ENCODE data around the gene CWC27.
"Not testable (repeated sequence)": the region's sequence is repeated elsewhere in the genome, so short reads cannot be mapped to it uniquely, and the experiment has no call there.

Gene CWC27

DNA sequence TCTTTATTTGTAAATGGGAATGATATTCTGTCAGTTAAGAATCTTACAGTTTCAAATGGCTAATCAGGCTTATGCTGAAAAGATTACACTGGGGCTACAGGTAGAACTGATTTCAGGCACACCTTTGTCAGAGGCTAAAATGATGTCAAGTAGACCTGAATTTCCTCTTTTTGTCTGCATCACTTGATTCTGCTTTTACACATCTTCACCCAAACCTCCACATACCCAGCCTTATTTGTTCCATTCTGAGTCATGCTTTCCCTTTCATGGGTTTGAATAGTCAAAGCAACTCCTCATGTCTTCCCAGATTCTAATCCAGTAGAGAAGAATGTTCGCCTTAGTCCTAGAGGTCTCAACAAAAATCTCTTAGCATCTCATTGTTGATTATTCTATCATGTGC is 156.4 kb downstream of the CWC27 start:
- DNase-seq (ENCODE audit: low read depth): no peak

DNA sequence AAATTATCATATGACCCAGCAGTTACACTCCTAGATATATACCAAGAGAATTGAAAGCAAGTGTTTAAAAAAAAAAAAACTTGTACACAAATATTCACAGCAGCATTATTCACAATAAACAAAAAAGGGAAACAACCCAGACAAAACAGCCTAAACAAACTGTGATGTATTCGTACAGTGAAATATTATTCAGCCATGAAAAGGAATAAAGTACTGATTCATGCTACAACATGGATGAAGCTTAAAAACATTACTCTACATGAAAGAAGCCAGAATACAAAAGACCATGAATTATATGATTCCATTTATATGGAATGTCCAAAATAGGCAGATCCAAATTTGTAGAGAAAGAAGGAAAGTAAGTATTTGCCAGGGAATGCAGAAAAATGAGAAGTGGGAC is 161.1 kb downstream of the CWC27 start:
- DNase-seq (ENCODE audit: low read depth): no peak

DNA sequence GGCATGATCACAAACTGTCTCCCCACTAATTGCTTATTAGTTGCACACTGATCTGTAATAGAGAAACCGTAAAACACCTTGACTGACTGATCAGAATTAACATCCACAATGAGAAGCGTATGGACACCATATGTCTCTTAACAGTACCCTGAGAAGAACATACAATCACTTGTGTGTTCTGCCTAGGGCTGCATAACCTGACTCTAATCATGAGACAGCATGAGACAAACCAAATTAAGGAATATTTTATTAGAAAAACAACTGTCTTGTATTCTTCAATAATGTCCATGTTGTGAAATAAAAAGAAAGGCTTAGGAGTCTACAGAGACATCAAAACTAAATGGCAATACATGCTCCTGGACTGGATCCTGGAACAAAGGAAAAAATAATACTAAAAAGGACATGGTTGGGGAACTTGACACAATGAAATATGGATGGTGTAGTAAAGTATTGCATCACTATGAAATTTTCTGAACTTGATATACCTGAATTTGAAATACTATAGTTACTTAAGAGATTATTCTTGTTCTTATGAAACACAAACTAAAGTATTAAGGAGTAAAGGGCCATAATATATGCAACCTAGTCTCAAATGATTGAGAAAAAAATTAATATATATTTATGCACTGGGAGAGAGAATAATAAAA is 162.1 kb downstream of the CWC27 start:
- no peak for DNase-seq (ENCODE audit: low read depth)

DNA sequence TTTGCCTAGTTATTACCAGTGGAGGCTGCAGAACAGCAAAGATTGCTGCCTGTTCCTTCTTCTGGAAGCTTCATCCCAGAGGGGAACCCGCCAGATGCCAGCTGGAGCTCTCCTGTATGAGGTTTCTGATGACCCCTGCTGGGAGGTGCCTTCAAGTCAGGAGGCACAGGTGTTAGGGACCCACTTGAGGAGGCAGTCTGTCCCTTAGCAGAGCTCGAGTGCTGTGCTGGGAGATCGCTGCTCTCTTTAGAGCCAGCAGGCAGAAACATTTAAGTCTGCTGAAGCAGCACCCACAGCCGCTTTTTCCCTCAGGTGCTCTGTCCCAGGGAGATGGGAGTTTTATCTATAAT is 170.7 kb downstream of the CWC27 start:
- not testable (repeated sequence) for DNase-seq (ENCODE audit: low read depth)

DNA sequence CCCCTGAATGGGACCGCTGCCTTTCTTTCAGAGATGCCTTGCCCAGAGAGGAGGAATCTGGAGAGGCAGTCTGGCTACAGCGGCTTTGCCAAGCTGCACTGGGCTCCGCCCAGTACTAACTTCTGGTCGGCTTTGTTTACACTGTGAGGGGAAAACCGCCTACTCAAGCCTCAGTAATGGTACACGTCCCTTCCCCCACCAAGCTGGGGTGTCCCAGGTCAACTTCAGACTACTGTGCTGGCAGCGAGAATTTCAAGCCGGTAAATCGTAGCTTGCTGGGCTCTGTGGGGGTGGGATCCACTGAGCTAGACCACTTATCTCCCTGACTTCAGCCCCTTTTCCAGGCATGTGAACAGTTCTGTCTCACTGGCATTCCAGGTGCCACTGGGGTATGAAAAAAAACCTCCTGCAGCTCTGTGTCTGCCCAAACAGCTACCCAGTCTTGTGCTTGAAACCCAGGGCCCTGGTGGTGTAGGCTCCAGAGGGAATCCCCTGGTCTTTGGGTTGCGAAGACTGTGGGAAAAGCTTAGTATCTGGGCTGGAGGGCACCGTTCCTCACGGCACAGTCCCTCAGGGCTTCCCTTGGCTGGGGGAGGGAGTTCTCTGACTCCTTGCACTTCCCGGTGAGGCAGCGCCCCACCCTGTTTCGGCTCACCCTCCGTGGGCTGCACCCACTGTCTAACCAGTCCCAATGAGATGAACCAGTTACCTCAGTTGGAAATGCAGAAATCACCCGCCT is 171.2 kb downstream of the CWC27 start:
- no peak for DNase-seq (ENCODE audit: low read depth)

DNA sequence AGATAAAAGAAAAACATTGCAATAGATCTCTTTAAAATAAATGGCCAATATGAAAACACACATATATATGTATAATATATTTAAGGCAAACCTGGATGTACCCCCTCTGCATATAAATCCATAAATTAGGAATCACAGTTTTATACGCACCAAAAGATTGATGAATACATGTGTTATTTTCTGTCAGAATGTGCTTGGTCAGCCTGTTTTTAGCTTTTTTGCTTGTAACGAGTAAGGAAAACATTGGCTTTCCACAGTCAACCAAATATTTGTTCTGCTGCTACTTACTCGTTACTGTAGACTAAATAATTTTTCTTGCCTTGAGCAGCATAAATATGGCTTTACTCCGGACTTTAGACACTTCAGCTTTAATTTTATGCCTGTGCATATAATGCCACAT is 173.7 kb downstream of the CWC27 start:
- no peak for DNase-seq (ENCODE audit: low read depth)

DNA sequence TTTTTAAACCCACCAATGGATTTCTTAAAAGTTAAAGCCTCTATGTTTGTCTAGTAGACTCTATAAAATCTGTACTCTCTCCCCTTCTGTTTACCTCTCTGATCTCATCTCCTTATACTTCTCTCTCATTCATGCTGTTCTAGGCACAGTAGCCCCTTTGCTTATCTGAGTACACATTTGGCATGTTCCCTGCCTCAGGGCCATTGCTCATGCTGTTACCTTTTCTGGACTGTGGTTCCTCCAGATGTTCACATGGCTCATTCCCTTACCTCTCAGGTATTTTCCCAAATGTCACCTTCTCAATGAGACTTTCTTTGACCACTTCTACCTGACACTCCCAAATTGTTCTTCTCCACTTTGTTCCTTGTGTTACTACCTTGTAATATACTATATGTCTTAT is 176.1 kb downstream of the CWC27 start:
- DNase-seq (ENCODE audit: low read depth): no peak

DNA sequence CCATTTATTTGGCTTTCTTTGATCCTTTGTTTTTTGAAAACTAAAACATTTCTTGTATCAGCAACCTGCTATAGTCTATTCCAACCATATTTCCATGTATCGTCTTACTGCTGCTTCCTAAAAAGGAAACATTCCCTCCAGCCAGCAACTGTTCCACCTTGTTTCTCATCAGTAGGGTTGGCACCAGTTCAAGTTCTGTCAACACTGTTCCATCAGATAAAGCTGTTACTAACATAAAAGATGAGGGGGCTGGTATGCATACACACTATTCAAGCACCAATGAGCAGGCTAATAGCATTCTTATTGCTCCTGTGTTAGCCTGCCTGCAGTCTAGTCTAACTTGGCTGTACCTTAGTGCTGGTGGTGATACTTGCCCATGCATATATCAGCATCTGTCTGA is 178.3 kb downstream of the CWC27 start:
- no peak for DNase-seq (ENCODE audit: low read depth)

DNA sequence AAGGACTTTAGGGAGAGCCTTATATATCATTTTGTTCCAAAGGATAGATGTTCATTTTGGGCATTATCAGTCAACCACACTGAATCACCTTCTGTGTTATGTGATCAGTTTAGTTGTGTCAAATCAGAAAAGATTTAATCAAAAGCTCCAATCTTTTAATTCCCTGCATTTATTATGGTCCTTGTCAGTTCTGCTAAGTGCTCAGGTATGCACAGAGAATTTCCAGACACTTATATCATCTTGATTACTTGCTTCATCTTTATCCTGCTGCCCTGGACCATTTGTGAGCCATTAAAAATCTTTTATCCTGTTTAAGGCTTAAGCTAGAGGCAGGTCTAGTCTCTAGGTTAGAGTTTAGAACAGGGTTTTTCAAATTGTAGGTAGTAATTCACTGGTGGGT is 179.1 kb downstream of the CWC27 start:
- no peak for DNase-seq (ENCODE audit: low read depth)

DNA sequence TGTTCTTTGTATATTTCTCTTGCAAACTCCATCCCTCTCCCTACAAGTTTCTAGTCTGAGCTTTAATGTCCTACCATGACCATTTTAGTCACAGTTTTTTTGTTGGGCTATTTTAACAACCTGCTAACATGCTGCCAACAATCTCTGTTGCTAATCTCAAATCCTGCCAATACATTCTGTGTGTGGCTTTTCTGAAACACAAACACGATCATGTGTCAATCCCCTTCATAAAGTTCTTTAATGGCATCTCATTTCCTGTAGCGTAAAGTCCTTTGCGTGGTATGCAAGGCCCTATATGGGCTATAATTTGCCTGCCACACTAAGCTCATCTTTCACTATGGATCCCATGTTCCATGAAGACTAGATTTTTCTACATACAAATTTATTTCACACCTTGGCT is 180.6 kb downstream of the CWC27 start:
- DNase-seq (ENCODE audit: low read depth): no peak

DNA sequence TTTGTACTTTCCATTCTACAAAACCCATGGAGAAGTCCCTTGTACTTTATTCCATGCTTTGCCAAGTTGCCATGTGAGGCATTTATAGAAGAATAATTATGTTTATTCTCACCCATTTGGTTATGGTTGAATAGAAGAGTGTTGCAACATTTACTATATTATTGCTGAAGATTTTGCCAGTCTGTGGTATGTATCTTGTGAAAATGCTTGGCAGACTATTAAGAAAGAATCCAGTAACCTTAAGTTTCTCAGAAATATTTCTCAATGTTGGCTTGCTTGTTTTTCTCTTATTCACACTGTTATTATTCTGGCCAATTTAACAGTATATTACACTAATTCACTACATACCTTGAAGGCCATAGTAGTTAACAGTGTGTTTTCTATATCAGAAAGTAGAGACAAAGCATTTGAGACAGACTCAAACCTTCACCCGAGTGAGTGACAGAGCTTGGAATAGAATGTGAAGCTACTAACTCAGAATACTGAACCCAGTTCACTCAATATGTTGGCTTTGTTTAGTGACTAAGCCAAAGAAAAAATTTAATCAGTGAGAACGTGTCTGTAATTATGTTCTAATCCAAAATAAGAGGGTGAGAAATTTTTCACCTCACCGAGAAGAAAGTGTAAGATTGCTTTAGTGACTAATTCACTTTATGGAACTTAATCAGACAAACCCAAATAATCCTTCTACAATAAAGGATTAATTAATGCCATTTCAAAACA is 184.4 kb downstream of the CWC27 start:
- DNase-seq (ENCODE audit: low read depth): no peak

DNA sequence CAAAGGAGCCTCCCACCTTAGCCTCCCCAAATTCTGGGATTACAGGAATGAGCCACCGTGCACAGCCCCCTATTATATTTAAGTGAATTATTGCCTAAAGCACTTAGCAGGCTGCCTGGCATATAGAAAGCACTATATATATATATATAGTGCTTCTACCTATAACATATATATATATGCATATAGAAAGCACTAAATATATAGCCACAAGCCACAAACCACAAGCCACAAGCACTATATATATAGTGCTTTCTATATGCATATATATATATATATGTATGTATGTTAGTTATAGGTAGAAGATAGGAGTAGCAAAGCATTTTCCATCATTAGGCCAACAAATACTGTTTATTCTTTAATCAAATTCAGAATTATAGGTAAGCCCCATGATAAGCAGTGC is 185.8 kb downstream of the CWC27 start:
- DNase-seq (ENCODE audit: low read depth): no peak

DNA sequence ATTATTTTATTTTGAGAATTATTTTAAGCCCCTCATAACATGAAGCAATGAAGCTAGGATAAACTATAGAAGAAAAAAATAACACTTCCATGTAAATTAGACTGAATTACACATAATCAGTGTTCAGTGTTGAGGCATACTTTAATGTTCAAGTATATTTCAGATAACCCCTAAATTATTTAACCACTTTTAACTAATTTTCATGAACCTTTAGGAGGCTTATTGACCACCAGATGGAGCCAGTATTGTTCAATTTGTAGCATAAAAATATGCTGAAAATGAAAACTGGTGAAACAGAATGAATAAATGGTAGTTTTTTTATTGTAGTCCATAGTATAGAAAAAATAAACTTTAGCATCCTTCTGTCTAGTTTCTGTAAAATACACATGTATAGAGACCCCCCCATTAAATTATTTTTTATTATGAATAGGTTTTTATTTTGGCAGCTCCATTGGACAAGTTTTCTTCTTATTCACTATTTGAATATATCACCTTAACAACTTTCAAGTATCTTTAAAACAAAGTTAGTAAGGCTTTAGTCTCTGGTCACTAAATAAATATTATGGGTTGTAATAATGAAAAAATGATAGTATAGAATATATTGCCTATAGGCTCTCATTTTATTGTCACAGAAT is 190.1 kb downstream of the CWC27 start:
- no peak for DNase-seq (ENCODE audit: low read depth)

DNA sequence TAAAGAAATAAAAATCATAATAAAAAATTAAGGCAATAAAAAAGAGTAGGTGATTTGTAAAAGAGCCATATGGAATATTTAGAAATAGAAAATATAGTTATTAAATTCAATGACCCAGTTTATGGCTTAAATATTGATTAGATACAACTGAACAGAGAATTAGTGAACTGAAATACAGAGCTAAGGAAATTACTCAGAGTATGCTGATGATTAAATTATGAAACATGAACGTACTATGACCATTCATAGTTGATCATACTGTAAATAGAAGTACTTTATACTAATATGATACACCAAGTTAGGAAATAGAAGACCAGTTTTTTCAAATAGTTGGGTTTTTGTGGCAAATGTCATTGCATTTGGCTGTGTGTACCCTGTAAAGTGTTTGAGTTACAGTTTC is 194.5 kb downstream of the CWC27 start:
- no peak for DNase-seq (ENCODE audit: low read depth)

DNA sequence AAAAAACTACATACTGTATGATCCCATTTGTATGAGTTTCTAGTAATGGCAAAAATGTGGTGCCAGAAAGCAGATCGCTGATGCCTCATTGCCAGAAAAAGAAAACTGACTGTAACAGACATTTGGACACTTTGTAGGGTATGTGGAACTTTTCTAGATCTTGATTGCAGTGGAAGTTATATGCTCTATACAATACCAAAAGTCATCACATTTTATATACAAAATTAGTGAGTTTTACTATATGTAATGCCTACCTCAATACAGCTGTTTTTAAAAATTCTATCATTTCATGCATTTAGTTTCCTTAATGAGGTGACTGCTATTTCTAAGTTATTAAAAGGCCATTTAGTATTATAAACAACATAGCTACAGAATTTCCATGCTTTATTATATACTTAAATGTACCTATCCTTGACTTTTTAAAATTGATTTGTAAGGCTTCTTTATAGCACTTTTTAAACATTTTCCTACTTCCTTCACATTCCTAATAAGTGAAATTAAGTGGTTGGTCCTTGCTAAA is 199.9 kb downstream of the CWC27 start:
- DNase-seq (ENCODE audit: low read depth): no peak

DNA sequence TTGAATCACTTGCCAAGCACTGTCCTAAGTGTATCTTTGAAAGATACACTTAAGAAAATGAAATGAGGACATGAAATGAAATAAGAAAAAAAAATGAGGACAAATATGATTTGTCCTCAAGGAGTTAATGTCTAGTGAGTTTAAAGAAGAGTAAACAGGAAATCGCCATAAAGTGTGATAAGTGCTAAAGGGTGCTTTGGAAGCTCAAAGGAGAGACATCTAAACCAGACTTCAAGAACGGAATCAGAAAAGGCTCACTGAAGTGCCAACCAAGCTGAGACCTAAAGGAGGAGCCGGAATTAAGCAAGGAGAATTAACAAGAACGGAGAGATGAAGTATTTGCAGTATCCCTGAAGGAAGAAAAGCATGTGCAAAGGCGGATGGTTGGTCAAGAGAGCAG is 200.8 kb downstream of the CWC27 start:
- DNase-seq (ENCODE audit: low read depth): no peak

DNA sequence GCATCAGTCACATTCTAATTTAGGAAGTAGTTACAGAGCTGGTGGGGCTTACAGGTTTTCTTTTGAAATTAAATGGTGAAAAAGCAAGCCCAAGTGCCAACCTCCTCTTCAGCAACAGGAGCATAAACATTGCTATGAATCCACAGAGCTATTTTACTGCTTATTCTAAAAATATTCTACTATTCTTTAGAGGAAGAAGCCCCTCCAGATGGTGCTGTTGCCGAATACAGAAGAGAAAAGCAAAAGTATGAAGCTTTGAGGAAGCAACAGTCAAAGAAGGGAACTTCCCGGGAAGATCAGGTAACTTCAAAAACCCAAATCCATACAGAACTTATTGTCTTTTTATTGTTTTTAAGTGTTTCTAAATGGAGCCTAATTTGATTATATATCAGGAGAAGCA is 202.8 kb downstream of the CWC27 start:
- DNase-seq (ENCODE audit: low read depth): no peak

DNA sequence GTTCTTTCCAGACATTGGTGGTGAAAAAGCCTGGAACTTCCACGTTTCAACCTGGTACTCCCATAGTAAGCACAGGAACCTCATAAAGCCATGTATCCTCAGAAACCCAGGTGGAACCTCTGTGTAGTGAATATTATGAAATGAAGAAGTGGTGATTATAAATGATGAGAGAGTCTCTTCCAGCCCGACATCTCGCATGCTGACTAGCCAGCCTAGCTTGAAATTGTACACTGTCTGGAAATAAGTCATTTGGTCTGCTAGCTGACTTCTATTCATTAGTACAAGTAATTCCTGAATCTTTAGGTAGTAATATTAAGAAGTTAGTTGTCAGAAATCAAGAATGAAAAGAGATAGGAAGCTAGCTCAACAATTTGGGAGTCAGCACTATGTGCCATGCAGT is 203.3 kb downstream of the CWC27 start:
- no peak for DNase-seq (ENCODE audit: low read depth)

DNA sequence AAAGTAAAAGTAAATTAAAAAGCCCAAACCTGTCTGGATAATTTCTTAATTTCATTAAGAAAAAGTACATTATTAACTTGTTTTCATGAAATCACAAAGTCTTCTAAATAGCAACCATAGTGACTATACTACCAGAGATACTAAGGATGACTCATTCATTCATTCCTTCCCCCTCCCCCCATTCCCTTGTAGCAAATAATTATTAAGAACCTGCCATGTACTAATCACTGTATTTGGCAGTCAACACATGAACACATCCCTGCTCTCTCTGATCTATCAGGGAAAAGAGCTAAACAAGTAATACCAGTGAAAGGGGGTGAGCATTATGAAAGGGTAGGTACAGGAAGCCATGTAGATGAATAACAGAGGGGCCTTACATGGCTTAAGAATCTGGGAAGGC is 203.9 kb downstream of the CWC27 start:
- DNase-seq (ENCODE audit: low read depth): no peak

DNA sequence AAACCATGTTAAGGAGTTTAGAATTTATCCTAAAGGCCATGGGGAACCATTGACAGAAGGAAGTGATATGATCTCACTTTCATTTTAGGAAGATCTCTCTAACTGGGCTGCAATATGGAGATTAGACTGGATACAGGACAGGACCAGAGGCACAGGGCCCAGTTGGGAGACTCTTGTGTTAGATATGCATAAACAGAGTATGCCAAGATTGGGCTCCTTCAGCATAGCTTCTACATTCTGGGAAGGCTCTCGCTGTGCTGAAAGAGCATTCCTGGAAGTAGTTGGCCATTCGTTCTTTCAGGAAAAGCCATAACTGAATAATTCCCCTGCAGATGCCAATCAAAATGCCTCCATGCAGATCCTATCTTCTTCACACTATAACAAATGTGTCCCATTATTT is 204.5 kb downstream of the CWC27 start:
- DNase-seq (ENCODE audit: low read depth): no peak

DNA sequence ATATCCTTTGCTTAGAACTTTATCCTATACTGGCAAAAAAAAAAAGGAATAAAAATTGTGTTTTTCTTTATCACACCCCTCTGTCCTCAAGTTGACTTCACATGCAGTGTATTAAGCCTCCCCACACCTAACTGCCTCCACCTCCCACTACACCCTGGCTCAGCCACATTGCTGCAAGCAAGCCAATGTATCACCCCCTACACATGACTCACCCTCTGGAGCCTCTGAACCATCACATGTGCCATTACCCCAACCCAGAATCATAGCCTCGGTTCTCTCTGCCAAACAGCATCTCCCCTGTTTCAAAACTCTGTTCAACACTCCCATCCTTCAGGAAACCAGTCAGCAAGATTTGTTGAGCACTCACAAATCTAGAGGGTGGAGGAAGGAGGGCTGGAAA is 209.0 kb downstream of the CWC27 start:
- no peak for DNase-seq (ENCODE audit: low read depth)

DNA sequence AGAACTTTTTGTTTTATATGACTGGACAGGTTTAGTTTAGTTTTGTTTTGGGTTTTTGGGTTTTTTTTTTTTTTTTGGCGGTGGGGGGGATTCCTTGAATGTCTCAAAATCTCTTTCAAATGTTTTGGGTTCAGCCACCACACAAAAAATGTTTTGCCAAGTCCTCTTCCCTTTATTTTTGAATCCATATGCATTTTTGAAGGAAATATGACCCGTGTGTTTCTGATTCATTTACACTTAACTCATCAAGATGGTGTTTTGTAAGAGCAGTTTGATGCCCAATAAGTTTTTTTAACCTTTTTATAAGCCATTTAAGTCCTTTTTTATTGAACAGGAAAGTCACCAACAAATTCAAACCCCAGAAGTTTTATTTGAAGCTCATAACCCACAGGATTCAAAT is 209.8 kb downstream of the CWC27 start:
- DNase-seq (ENCODE audit: low read depth): no peak

DNA sequence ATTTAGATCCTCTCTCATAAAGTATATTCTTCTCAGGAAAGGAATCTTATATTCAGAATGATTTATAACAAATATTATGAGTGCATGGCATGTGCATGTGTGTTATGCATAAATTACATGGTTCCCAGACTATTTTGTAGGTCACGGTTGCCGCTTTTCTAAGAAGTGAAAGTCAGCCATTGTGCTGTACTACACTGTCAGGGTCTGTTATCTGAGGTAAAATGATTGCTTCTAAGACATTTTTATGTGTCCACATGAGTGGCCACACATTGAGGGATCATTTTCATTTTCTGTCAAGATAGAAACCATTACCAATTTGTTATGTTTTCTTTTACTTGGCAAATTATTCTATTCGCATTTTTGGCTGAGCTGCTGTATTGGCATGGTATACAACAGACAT is 210.8 kb downstream of the CWC27 start:
- DNase-seq (ENCODE audit: low read depth): no peak

Data from activated T-helper 1 cell treated with Interleukin-2 at 50 U/mL for 16 hours (primary cell).